Measurements from ENCODE around the gene TRIM40.
"Not testable (repeated sequence)": the region's sequence is repeated elsewhere in the genome, so short reads cannot be mapped to it uniquely, and the experiment has no call there.

TRIM40 gene

DNA sequence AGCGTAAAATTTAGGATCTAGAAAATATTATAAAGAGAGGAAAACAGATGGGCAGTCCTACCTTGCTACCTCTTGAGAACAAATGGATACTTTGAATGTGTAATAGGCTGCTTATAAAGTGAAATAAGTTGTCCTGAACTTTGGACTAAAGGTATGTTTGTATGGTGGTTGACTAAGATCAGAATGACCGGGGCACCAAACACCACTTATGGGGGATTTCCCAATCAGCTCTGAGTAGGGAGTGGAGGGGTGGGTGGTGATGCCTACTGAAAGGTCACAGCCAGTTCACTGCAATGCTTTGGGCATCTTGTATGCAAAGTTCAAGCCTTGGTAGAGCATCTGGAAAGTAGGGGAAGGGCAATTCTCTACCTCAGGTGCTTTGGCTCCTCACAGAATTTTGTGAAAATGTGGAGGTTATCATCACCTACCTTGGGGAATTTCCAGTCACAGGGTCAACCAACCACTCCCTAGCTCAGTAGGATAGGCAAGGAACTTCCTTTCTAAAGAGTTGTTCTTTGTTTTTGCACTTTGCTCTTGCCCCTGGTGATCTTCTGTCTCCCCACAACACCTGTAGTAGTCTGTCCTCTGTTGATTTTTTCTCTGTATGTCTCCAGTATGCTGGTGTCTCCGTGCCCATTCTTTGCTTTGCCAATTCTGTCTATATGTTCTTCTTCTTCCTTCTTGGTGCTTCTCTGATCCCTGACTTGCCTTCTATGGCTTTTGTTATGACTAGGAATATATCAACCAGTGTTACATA is 22.8 kb upstream of the TRIM40 start, which contains the start of gene TRIM31:
Gene TRIM31, minus strand, starts transcription at position 88 of the 757 bp plus-strand sequence. CDS start 285 bp downstream, outside the sequence.
- DNase-seq (ENCODE audit: low read depth in 2 of 2): no peak

GRCh38 chr6:30113841-30114240 is 22.1 kb upstream of the TRIM40 start:
- DNase-seq (ENCODE audit: low read depth in 2 of 2): no peak

- no peak for DNase-seq (ENCODE audit: low read depth in 2 of 2)
These were observed 19.2 kb upstream of the TRIM40 start for GRCh38 chr6:30116724-30117123.

GRCh38 chr6:30118691-30119090 is 17.2 kb upstream of the TRIM40 start:
- not testable (repeated sequence) for DNase-seq (ENCODE audit: low read depth in 2 of 2)

GRCh38 chr6:30121446-30122366 is 14.2 kb upstream of the TRIM40 start:
- no peak for DNase-seq (ENCODE audit: low read depth in 2 of 2)

DNA sequence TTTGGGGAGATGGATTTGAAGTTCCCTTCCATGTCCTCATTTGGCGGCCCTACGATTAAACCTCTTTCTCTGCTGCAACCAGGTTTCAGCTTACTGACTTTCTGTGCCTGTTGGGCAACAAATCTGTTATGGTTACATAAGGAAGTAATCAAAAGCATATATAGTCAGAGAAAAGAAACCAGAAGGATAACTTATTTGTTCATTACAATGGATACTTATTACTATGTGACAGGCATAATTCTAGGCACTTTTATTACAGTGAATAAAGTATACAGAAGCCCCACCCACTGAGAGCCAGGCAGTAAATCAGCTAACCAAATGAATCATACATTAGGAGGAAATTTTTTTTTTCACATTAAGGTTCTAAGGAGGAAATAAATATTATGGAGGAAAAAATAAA is 13.4 kb upstream of the TRIM40 start:
- DNase-seq (ENCODE audit: low read depth in 2 of 2): no peak

- no peak for DNase-seq (ENCODE audit: low read depth in 2 of 2)
These were observed 8.5 kb upstream of the TRIM40 start for GRCh38 chr6:30127238-30128093.

GRCh38 chr6:30129265-30130178 is 6.4 kb upstream of the TRIM40 start:
- DNase-seq (ENCODE audit: low read depth in 2 of 2): no peak

GRCh38 chr6:30130179-30130679 is 5.7 kb upstream of the TRIM40 start:
- DNase-seq (ENCODE audit: low read depth in 2 of 2): no peak

- peak; percentile 56 to 66 for DNase-seq (ENCODE audit: low read depth in 2 of 2)
These were observed 4.8 kb upstream of the TRIM40 start for GRCh38 chr6:30130887-30131862.

DNA sequence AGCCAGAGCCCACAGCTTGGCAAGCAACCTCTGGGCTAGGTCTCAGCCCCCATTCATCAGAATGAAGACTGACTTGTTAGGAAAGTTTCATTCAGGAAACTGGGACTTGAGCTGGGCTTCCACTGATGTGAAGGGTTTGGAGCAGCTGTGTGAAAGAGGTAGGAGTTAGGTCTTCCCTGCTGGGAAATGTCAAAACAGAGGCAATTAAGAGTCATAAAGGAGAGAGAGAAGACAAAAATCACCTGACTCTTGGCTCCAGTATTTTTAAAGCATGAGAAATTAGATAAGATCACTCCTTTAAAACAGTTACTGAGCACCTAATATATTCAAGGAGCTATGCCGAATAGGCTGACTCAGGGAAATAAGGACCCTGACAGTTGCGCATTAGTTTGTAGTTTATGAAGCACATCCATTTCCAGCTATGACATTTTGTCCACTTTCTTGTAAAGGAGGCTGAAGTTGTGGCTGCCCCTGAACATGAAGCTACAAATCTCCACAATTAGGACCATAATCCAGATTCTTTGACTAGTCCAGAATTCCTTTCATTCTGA is 3.9 kb upstream of the TRIM40 start:
- DNase-seq (ENCODE audit: low read depth in 2 of 2): no peak

- DNase-seq (ENCODE audit: low read depth in 2 of 2): no peak
These were observed 793 bp upstream of the TRIM40 start for GRCh38 chr6:30135147-30135546.

- DNase-seq (ENCODE audit: low read depth in 2 of 2): no peak
These were observed 788 bp downstream of the TRIM40 start for GRCh38 chr6:30136570-30137286.

GRCh38 chr6:30140240-30140639 is 4.3 kb downstream of the TRIM40 start:
- DNase-seq (ENCODE audit: low read depth in 2 of 2): not testable (repeated sequence)

DNA sequence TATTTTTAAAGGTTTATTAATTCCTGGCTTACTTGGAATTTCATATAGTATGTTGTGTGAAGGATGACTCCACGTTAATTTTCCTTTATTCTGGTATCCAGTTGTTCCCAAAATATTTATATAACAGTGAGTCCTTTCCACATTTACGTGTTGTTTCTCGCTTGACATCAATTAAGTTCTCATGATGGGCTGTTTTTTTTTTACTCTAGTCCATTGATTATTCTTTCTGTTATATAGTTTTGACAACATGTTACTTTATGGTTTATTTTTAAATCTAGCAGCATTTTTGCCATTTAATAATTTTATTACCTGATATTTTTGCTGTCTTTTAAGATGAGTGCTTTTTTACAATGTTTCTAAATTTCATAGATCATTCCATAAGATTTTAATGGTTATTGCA is 6.7 kb downstream of the TRIM40 start:
- no peak for DNase-seq (ENCODE audit: low read depth in 2 of 2)

- DNase-seq (ENCODE audit: low read depth in 2 of 2): no peak
These were observed 7.8 kb downstream of the TRIM40 start for GRCh38 chr6:30143780-30144179.

- no peak for DNase-seq (ENCODE audit: low read depth in 2 of 2)
These were observed 8.9 kb downstream of the TRIM40 start for GRCh38 chr6:30144811-30145210.

- no peak for DNase-seq (ENCODE audit: low read depth in 2 of 2)
These were observed 9.9 kb downstream of the TRIM40 start for GRCh38 chr6:30145818-30146217.
